ENCODE data around the gene TANGO2.

The TANGO2 gene

GRCh38 chr22:20055654-20056053 is 34.7 kb downstream of the TANGO2 start:
- TF ChIP-seq CTCF (IDR thresholded peaks at IDR 0.05; ENCODE audit: low read depth, low read length), result no peak
- Histone ChIP-seq H3K4me3 (ENCODE audit: low read depth, low read length) (no peak overlapping the region), H3K27me3 (no peaks in the 10 kb centered on the region), H3K4me1 (no peaks in the 10 kb centered on the region), H3K9me3 (no peaks in the 10 kb centered on the region), H3K36me3 (no peaks in the 10 kb centered on the region; the same call in 1 of the 2 replicates)
- DNase-seq, result no peak

DNA sequence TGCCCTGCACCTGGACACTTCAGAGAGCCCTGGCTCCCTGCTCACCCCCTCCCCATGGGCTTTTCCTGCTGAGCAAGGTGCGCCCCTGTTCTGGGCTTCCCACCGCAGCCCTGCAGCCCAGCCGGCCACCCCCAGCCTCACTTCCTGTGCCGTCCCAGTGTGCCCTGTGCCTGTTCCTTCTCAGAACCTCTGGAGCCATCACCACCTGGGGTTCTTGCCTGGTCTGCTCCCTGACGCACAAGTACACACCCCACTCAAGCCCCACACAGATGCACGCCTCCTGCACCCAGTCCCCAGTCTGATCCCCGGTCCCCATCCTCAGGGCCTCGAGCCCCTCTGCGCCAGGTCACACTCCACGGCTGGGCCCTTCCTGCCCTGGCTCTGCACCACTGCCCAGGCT is 35.3 kb downstream of the TANGO2 start:
- TF ChIP-seq CTCF (IDR thresholded peaks at IDR 0.05; ENCODE audit: low read depth, low read length), result no peak
- Histone ChIP-seq H3K4me1 (no peaks in the 10 kb centered on the region), H3K36me3 (no peaks in the 10 kb centered on the region; the same call in 1 of the 2 replicates), H3K9me3 (no peaks in the 10 kb centered on the region), H3K4me3 (ENCODE audit: low read depth, low read length) (no peak overlapping the region), H3K27me3 (no peaks in the 10 kb centered on the region)
- DNase-seq, result no peak

DNA sequence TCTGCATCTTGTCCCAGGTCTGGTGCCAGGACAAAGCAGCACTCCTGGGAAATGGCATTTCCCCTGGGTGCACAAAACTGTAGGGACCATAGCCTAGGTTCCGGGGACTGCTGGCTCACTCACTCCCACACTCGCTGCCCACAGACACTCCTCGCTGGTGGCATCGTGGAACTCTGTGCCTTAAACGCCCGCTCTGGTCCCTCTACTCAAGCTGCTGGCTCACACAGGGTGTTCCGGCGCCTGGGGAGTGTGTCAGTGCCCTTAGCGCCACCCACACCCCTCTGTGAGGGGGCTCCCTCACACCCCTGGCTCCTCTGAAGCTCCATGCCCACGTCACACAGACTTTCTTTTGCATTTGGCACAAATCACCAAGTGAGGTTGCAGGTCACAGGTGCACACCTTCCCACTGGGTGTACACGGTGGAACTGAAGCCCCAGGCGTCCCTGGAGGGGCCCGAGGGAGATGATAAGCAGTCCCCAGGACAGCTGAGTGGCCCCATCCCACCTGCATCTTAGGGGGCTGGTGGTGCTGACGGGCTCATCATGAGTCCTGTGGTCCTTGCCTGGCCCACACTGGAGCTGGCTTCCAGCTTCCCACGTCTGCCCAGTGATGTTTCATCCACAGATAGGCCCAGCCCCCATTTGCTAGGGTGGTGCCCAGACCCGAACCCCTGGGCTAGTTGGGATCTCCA is 35.9 kb downstream of the TANGO2 start:
- H3K4me1 ChIP-seq, result no peaks in the 10 kb centered on the region
- no peaks in the 10 kb centered on the region for H3K27me3 ChIP-seq
- no peaks in the 10 kb centered on the region; the same call in 1 of the 2 replicates for H3K36me3 ChIP-seq
- TF ChIP-seq CTCF (IDR thresholded peaks at IDR 0.05; ENCODE audit: low read depth, low read length), result no peak
- no peak overlapping the region for H3K4me3 ChIP-seq (ENCODE audit: low read depth, low read length)
- no peaks in the 10 kb centered on the region for H3K9me3 ChIP-seq
- DNase-seq, result no peak

DNA sequence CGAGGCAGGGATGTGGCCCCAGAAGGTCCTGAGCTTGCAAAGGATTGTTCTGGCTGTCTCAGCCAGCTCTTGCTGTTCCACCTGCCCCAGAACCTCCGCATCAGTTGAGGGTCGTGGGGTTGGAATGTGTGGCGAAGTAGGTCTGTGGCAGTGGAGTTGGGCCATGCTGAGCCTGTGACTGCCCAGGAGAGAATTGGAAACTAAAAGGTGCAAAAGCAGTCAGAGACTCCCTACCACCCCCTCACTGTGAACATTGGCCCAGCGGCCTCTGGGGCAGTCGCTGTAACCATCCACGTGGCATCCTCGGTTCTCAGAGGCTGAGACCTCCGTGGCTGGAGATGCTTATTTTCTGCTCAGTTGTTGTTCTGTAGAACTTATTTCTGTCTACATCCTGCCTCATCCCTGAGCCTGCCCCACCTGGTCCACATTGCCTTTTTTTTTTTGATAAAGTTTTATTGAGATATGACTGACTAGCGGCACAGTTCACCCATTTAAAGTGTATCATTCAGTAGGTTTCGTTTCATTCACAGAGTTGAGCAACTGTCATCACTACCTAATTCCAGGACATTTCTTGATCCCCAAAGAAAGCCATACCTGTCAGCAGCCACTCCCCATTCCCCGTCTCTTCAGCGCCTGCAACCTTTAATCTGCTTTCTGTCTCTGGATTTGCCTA is 36.8 kb downstream of the TANGO2 start:
- no peaks in the 10 kb centered on the region; the same call in 1 of the 2 replicates for H3K36me3 ChIP-seq
- no peak for TF ChIP-seq CTCF (IDR thresholded peaks at IDR 0.05; ENCODE audit: low read depth, low read length)
- no peak for DNase-seq
- no peaks in the 10 kb centered on the region for H3K4me1 ChIP-seq
- H3K27me3 ChIP-seq, result no peaks in the 10 kb centered on the region
- no peaks in the 10 kb centered on the region for H3K9me3 ChIP-seq
- H3K4me3 ChIP-seq (ENCODE audit: low read depth, low read length), result no peak overlapping the region

DNA sequence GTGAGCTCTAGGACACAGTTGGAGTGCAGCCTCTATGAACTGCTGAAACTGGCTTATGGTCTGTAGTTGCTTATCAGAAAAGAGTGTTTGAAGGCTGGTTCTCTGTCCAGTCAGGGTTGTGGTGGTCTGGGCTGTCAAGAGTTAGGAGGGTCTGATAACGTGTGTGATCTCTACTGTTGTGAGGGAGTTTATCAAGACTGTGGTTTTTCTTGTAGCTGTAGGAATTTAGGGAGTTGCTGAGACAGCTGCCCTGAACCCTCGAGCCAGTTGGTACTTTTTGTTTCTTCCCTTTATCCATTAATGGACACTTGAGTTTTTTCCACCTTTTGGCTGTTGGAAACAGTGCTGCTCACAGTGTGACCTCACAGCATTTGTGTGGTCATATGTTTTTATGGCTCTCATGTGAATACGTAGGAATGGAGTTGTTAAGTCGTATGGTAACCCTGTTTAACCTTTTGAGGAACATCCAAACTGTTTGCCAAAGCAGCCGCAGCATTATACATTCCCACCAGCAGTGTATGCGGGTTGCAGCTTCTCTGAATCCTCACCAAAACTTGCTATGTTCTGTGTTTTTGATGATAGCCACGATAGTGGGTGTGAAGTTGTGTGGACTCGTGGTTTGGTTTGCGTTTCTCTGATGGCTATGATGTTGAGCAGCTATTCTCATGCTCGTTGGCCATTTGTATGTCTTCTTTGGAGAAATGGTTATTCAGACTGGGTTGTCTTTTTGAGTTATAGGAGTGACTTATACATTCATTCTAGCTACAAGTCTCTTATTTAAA is 38.3 kb downstream of the TANGO2 start:
- H3K9me3 ChIP-seq, result no peaks in the 10 kb centered on the region
- no peaks in the 10 kb centered on the region; the same call in 1 of the 2 replicates for H3K36me3 ChIP-seq
- DNase-seq, result no peak
- no peaks in the 10 kb centered on the region for H3K4me1 ChIP-seq
- no peak overlapping the region for H3K4me3 ChIP-seq (ENCODE audit: low read depth, low read length)
- no peak for TF ChIP-seq CTCF (IDR thresholded peaks at IDR 0.05; ENCODE audit: low read depth, low read length)
- no peaks in the 10 kb centered on the region for H3K27me3 ChIP-seq
